ENCODE measurements around the gene FXYD4.

GRCh38 chr10:43410345-43410744 is 38.9 kb downstream of the FXYD4 start:
- TF ChIP-seq POLR2A (IDR thresholded peaks at IDR 0.05) (no peak), CTCF (IDR thresholded peaks at IDR 0.05) (no peak)
